Common myeloid progenitor, CD34-positive (primary cell): ENCODE results near the gene ECSCR.
"Not testable (repeated sequence)": the region's sequence is repeated elsewhere in the genome, so short reads cannot be mapped to it uniquely, and the experiment has no call there.

Experiments used
- CTCF ChIA-PET: fragments of 350-600 bp; sonication (Branson Sonifier 250); formaldehyde crosslinking; loops from one replicate; lab custom pipeline; 2021; ENCODE audit warnings: antibody characterized with exemption; lab: Charles Lee
- POLR2A ChIA-PET: fragments of 350-600 bp; sonication (Branson Sonifier 250); formaldehyde crosslinking; loops from one replicate; lab custom pipeline; 2021; ENCODE audit warnings: antibody characterized with exemption; lab: Charles Lee
- DNase-seq, 3 donors: peaks; one replicate each; pipeline versions ENCODE4 v3.0.0 to v3.0.0-alpha.2; 2013
- H3K27ac ChIP-seq, 2 experiments: 1 replicate in 1 of 2; 2 replicates in 1 of 2; pipeline ENCODE4 v1.7.0; 2013; ENCODE audit warnings: inconsistent platforms in 2 of 2, low read length in 2 of 2, mild to moderate bottlenecking in 2 of 2, low read depth in 1 of 2, moderate library complexity in 1 of 2; ENCODE audit not compliant: severe bottlenecking in 2 of 2, insufficient read depth in 1 of 2, poor library complexity in 1 of 2
- H3K27me3 ChIP-seq, 5 experiments: replicated peaks in 2 of 5; 1 replicate in 3 of 5; 2 replicates in 2 of 5; pipeline versions ENCODE4 v1.6.1 to v1.7.0; 2013; ENCODE audit warnings: low read length in 4 of 5, mild to moderate bottlenecking in 2 of 5, moderate library complexity in 2 of 5, inconsistent platforms in 1 of 5; ENCODE audit not compliant: insufficient read depth in 5 of 5, control insufficient read depth in 4 of 5
- H3K36me3 ChIP-seq, 4 experiments: 1 replicate in 2 of 4; 2 replicates in 2 of 4; pipeline versions ENCODE4 v1.6.1 to v1.7.0; 2013; ENCODE audit warnings: low read length in 3 of 4, control low read depth in 1 of 4, mild to moderate bottlenecking in 1 of 4; ENCODE audit not compliant: control insufficient read depth in 4 of 4, insufficient read depth in 4 of 4
- H3K4me1 ChIP-seq, 4 experiments: 1 replicate in 3 of 4; 2 replicates in 1 of 4; pipeline versions ENCODE4 v1.6.1 to v1.7.1; 2013; ENCODE audit warnings: low read length in 3 of 4, mild to moderate bottlenecking in 3 of 4, control low read depth in 1 of 4, inconsistent platforms in 1 of 4, moderate library complexity in 1 of 4; ENCODE audit not compliant: control insufficient read depth in 4 of 4, insufficient read depth in 4 of 4; ENCODE audit errors: control extremely low read depth in 1 of 4
- H3K4me3 ChIP-seq, 7 experiments: 1 replicate in 4 of 7; 2 replicates in 3 of 7; pipeline versions ENCODE4 v1.5.1 to v1.7.0; 2013; ENCODE audit warnings: mild to moderate bottlenecking in 7 of 7, low read length in 6 of 7, moderate library complexity in 6 of 7, inconsistent platforms in 2 of 7, low read depth in 2 of 7, control low read depth in 1 of 7; ENCODE audit not compliant: insufficient read depth in 4 of 7, control insufficient read depth in 1 of 7; ENCODE audit errors: extremely low read depth in 1 of 7
- H3K9me3 ChIP-seq, 5 experiments: 1 replicate in 4 of 5; 2 replicates in 1 of 5; pipeline versions ENCODE4 v1.6.1 to v1.7.1; 2013; ENCODE audit warnings: low read length in 4 of 5, mild to moderate bottlenecking in 2 of 5, inconsistent platforms in 1 of 5, low read depth in 1 of 5, moderate library complexity in 1 of 5; ENCODE audit not compliant: control insufficient read depth in 4 of 5, insufficient read depth in 2 of 5; ENCODE audit errors: control extremely low read depth in 1 of 5
- WGBS: methylation state at CpG from one replicate; pipeline ENCODE4 v1.1.5; 2013; ENCODE audit not compliant: insufficient coverage; 5-methylcytosine and 5-hydroxymethylcytosine counted together

The ECSCR gene

GRCh38 chr5:139494832-139495231 lies 32.3 kb upstream of the ECSCR start:
- Histone ChIP-seq H3K27ac (no peak overlapping the region), H3K9me3 (no peaks in the 10 kb centered on the region), H3K4me1 (peaks cover 8 to 28% (median 17%) of the 10 kb centered on the region in 4 experiments), H3K36me3 (no peaks in the 10 kb centered on the region), H3K4me3 (no peak overlapping the region), H3K27me3 (no peaks in the 10 kb centered on the region)
- ChIA-PET POLR2A (interaction anchor here (1.5 kb wide), 1 partner anchor 13 kb away, joined by 6 read pairs; the partner anchor contains the start of gene STING1), CTCF (interaction anchor here (0.6 to 4.5 kb wide), 15 partner anchors 8 to 205 kb away, joined by 3 to 28 read pairs (median 3); partner anchors contain the start of gene STING1)
- DNase-seq = no peak

DNA sequence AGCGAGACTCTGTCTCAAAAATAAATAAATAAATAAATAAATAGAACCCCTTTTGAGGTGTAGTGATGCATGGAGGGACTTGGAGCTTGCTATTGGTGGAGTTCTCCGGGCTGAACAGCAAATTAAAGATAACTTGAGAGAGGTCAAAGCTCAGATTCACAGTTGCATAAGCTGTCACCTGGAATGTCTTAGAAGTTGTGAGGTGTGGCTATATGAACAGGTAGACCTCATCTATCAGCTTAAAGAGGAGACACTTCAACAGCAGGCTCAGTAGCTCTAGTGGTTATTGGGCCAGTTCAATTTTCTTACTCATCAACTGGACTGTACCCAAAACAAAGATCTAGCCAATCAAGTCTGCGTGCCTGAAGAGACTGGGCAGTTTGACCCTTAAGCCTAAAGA lies 31.7 kb upstream of the ECSCR start:
- CTCF ChIA-PET = interaction anchor here (1.0 to 4.5 kb wide), 11 partner anchors 8 to 205 kb away, joined by 3 to 28 read pairs (median 4); partner anchors contain the start of gene STING1
- WGBS = 100% methylated on average over 1 of the region's 3 CpGs

DNA sequence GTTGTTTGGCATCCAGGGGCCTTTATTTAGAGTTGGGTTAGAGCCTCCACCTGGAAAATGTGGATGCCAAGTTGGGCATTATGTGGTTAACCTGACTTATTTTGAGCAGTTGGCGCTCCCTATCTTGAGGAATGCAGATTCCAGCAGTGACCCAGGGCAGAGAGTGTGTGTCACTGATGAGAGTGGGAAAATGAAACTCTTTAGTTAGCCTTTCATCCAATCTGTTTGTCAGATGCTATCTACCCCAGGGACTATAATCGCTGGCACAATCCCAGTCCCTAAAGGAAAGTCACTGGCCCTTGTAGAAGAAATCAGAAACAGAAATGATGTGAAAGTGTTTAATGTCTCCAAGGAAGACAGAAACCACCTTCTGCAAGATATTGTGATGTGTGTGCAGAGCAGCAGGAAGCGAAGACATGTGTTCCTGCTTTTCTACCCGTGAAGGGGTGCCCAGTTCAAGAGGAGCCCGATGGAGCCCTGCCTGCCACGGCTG lies 30.2 kb upstream of the ECSCR start:
- peak in 2 of 3 donors; percentile 55 to 64 for DNase-seq
- Histone ChIP-seq H3K4me1 (peaks cover 8 to 39% (median 24%) of the 10 kb centered on the region in 4 experiments), H3K27ac (no peak overlapping the region), H3K27me3 (no peaks in the 10 kb centered on the region), H3K9me3 (no peaks in the 10 kb centered on the region), H3K36me3 (no peaks in the 10 kb centered on the region), H3K4me3 (peak overlapping the region in 4 of 7 experiments; percentile 1 to 37 (median 16))
- WGBS = 17% methylated on average over 2 of the region's 6 CpGs
- ChIA-PET CTCF (interaction anchor here (3.6 kb wide), 1 partner anchor 21 kb away, joined by 18 read pairs; no protein-coding TSS in a partner anchor), POLR2A (no interaction called here)

More for the DNA sequence above, 31.7 kb upstream of the ECSCR start:
- Histone ChIP-seq H3K9me3 (no peaks in the 10 kb centered on the region), H3K36me3 (no peaks in the 10 kb centered on the region), H3K27ac (no peak overlapping the region), H3K4me3 (no peak overlapping the region), H3K4me1 (peaks cover 8 to 28% (median 17%) of the 10 kb centered on the region in 4 experiments), H3K27me3 (no peaks in the 10 kb centered on the region)
- POLR2A ChIA-PET = no interaction called here
- DNase-seq = no peak

DNA sequence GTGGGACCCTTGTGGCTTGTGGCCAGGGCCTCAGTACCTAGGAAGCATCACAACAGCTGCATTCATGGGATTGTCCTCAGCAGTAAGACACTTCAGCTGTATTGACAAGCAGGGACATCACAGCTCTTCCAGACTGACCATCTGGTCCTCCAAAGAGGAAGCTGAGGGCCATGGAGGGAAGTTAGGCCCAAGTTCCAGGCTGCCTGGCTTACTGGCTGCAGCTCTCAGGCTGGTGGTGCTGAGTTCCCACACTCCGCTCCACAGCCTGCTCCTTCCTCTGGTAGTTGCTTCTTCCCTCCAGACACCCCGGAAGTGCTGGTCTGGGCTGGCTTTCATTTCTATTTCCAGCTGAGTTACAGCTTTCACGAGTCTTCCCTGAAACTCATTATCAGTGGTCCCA lies 25.7 kb upstream of the ECSCR start:
- CTCF ChIA-PET = interaction anchor here (0.6 to 2.5 kb wide), 3 partner anchors 10 to 116 kb away, joined by 3 to 13 read pairs (median 4); no protein-coding TSS in a partner anchor
- Histone ChIP-seq H3K9me3 (no peaks in the 10 kb centered on the region), H3K4me1 (peaks cover 10 to 34% (median 22%) of the 10 kb centered on the region in 4 experiments), H3K27me3 (no peaks in the 10 kb centered on the region), H3K27ac (no peak overlapping the region), H3K36me3 (no peaks in the 10 kb centered on the region), H3K4me3 (no peak overlapping the region)
- POLR2A ChIA-PET = interaction anchor here (0.6 kb wide), 1 partner anchor 1227 kb away, joined by 4 read pairs; no protein-coding TSS in a partner anchor
- 93% methylated on average over 3 of the region's 3 CpGs for WGBS
- DNase-seq = peak in 2 of 3 donors; percentile 34 to 58

- H3K9me3 ChIP-seq = no peaks in the 10 kb centered on the region
- no peak overlapping the region for H3K27ac ChIP-seq
- H3K4me1 ChIP-seq = peaks cover 4 to 44% (median 29%) of the 10 kb centered on the region in 4 experiments
- WGBS = 93% methylated on average over 7 of the region's 7 CpGs
- ChIA-PET CTCF (interaction anchor here (1.0 to 1.5 kb wide), 2 partner anchors 9 to 10 kb away, joined by 3 to 4 read pairs; no protein-coding TSS in a partner anchor), POLR2A (interaction anchor here (0.5 kb wide), 1 partner anchor 9 kb away, joined by 3 read pairs; no protein-coding TSS in a partner anchor)
- no peaks in the 10 kb centered on the region for H3K36me3 ChIP-seq
- no peak overlapping the region for H3K4me3 ChIP-seq
- no peak for DNase-seq
- no peaks in the 10 kb centered on the region for H3K27me3 ChIP-seq
Measured at GRCh38 chr5:139486201-139486600, 23.7 kb upstream of the ECSCR start.

- CTCF ChIA-PET = interaction anchor here (0.6 to 10.3 kb wide), 19 partner anchors 10 to 196 kb away, joined by 3 to 112 read pairs (median 5); partner anchors contain the start of gene SMIM33
- H3K9me3 ChIP-seq, DNase-seq, H3K27me3 ChIP-seq: not testable (repeated sequence)
- Histone ChIP-seq H3K36me3 (peaks cover 0 to 17% (median 11%) of the 10 kb centered on the region in 4 experiments), H3K4me3 (peak overlapping the region in 4 of 7 experiments; percentile 75 to 87 (median 80)), H3K27ac (peak overlapping the region; percentile 81 to 91), H3K4me1 (peaks cover 12 to 66% (median 55%) of the 10 kb centered on the region in 4 experiments)
- 40% methylated on average over 5 of the region's 6 CpGs for WGBS
- POLR2A ChIA-PET = interaction anchor here (0.6 to 2.6 kb wide), 11 partner anchors 9 to 94 kb away, joined by 3 to 15 read pairs (median 4); partner anchors contain the start of gene UBE2D2
Measured at GRCh38 chr5:139482890-139483208, 20.3 kb upstream of the ECSCR start.
